GM10266 (cell line): ENCODE results near the gene RAD50.

Experiments used
- DNase-seq: peaks from one replicate; pipeline ENCODE4 v3.0.0; 2012; ENCODE audit errors: extremely low spot score
- TF ChIP-seq, protein P1 (sequence below): IDR thresholded peaks from 2 replicates; pipeline ENCODE4 v1.5.1; 2012; ENCODE audit warnings: mild to moderate bottlenecking, low read depth; ENCODE audit not compliant: control insufficient read depth, insufficient read depth; ENCODE audit errors: missing control alignments

RAD50 gene

DNA sequence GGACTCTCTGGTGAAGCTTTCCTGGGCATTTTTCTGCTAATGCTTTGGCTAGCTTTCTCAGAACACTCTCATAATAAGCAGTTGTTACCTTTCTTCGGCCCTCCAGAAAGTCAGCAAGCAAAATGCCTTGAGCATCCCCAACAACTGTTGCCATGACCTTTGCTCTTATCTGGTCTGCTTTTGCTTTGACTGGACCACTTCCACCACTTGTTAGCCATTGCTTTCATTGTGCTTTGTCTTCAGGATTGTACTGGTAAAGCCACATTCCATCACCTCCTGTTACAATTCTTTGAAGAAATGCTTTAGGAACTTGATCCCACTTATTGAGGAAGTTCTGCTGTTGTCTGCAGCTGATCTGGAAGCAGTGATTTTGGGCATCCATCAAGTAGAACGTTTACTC is 35.7 kb downstream of the RAD50 start:
- DNase-seq, result no peak
- TF ChIP-seq, protein P1, sequence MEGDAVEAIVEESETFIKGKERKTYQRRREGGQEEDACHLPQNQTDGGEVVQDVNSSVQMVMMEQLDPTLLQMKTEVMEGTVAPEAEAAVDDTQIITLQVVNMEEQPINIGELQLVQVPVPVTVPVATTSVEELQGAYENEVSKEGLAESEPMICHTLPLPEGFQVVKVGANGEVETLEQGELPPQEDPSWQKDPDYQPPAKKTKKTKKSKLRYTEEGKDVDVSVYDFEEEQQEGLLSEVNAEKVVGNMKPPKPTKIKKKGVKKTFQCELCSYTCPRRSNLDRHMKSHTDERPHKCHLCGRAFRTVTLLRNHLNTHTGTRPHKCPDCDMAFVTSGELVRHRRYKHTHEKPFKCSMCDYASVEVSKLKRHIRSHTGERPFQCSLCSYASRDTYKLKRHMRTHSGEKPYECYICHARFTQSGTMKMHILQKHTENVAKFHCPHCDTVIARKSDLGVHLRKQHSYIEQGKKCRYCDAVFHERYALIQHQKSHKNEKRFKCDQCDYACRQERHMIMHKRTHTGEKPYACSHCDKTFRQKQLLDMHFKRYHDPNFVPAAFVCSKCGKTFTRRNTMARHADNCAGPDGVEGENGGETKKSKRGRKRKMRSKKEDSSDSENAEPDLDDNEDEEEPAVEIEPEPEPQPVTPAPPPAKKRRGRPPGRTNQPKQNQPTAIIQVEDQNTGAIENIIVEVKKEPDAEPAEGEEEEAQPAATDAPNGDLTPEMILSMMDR, result no peak

DNA sequence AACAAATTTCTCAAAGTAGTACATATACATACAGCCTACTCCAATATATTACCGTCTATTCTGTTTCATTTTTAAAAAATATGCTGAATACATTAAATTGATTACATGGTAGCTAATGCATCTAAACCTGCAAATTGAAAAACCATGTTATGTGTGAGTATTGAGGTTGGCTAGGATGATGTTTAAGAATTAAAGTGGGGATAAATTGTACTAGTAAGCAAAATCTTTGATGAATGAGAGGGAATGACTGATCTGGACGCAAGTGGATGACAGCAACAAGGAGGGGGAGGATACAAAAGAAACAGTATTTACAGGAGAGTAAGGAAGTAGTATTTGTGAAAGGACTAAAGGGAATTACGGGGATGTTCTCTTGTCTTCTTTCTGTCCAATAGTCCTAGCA is 37.4 kb downstream of the RAD50 start:
- TF ChIP-seq, protein P1, result no peak
- DNase-seq, result no peak

DNA sequence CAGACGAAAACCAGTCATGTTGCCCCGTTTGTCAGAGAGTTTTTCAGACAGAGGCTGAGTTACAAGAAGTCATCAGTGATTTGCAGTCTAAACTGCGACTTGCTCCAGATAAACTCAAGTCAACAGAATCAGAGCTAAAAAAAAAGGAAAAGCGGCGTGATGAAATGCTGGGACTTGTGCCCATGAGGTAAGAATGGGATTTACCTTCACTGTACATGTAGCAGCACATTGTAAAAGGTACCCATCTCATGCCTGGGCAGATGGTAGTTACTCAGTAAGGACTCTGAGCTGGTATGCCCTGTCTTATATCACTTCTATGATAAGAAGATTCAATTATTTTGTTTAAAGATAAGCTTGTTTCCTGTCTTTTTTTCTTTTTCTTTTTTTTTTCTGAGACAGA is 38.8 kb downstream of the RAD50 start:
- TF ChIP-seq, protein P1, result no peak

DNA sequence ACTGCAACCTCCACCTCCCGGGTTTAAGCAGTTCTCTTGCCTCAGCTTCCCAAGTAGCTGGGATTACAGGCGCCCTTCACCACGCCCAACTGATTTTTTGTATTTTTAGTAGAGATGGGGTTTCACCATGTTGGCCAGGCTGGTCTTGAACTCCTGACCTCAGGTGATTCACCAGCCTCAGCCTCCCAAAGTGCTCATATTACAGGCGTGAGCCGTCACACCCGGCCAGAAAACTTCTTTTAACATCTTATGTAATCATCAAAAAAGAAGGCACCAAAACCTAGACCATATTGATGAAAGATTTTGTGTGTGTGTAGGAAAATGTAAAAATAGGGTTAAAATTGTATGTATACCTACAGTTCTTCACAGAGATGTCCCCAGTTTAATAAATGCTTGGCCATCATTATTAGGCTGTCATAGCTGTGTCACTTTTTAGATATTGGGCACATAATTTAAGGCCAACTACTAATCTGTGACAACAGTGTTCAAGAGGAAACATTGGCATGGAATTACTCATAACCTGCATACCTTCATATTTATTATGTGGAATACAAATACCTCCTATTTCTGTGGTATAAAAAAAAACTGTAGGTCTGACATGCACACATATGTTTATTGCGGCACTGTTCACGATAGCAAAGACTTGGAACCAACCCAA is 44.4 kb downstream of the RAD50 start:
- DNase-seq, result no peak
- TF ChIP-seq, protein P1, result no peak

More for the DNA sequence above, 38.8 kb downstream of the RAD50 start:
- DNase-seq, result no peak

DNA sequence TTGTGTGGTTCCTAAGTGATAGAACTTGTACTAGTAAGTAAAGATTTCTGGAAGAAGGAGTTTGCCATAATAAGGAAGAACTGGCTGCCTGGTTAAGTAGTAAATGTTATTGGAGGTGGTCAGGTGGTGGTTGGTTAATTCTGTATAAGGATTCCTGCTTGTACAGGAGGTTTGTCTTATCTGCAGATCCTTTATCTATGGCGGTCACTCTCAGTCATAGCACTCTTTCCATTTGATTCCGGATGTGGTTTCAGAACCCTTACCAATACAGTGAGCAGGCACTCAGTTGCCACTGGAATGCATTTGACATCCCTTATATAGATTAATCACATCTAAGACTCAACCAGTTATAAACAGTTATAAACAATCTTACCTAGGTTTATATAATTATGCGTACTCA is 50.3 kb downstream of the RAD50 start:
- DNase-seq, result no peak
- TF ChIP-seq, protein P1, result no peak

DNA sequence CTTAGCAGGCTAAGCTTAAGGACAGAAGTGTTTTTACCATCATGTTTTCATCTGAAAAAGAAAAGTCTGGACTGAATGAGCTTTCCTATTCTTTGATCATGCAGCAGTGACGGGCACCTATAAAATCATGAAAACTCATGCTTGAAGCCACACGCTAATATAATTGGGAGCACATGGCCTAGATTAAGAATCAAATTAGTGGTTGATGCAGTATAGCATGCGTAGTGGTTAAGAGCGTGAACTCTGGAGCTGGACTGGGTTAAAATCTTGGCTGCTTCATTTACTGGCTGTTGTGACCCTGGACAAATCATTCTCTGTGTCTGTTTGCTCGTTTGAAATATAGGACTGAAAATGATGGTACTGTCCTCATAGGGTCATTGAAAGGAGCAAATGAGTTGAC is 51.3 kb downstream of the RAD50 start:
- no peak for DNase-seq
- TF ChIP-seq, protein P1, result no peak

DNA sequence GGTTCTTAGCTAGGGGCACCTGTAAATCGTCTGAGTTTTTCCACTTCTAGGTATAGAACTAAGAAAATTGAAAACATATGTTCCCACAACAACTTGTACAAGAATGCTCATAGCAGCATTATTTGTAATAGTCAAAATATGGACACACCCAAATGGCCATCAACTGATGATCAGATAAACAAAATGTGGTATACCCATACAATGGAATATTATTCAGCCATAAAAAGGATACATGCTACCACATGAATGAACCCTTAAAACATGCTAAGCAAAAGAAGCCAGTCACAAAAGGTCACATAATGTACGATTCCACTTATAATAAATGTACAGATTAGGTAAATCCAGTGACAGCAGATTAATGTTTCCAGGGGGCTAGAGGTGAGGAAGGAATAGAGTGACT is 55.2 kb downstream of the RAD50 start:
- TF ChIP-seq, protein P1, result no peak
- no peak for DNase-seq
